Keratinocyte (primary cell): ENCODE measurements around the gene SLC1A2. TPM values are rescaled to one million over a fixed set of nuclear protein-coding genes. Genes with fewer than 3 reads are reported as not detected.

Experiments used
- DNase-seq: peaks from one replicate; pipeline ENCODE4 v3.0.0-alpha.2; 2011; ENCODE audit warnings: low read depth, missing footprints, low spot score
- FAIRE-seq: peaks from 2 replicates; lab custom pipeline; 2011; peaks lifted over from hg19 to GRCh38; lab: Jason Lieb, UNC
- H2AFZ ChIP-seq: 2 replicates; pipeline ENCODE4 v1.6.0; 2012; ENCODE audit warnings: low read length, control low read depth, inconsistent platforms; ENCODE audit not compliant: control insufficient read depth
- H3K27ac ChIP-seq: 2 replicates; pipeline ENCODE4 v1.5.1; 2011; ENCODE audit warnings: low read length; ENCODE audit not compliant: control insufficient read depth, insufficient read depth
- H3K27me3 ChIP-seq: 3 replicates; pipeline ENCODE4 v1.6.0; 2011; ENCODE audit warnings: low read length; ENCODE audit not compliant: control insufficient read depth, insufficient read depth; ENCODE audit errors: extremely low read depth
- H3K36me3 ChIP-seq, 2 experiments: 2 replicates in 1 of 2; 3 replicates in 1 of 2; pipeline ENCODE4 v1.5.1; 2011; ENCODE audit warnings: low read length in 2 of 2, mild to moderate bottlenecking in 1 of 2; ENCODE audit not compliant: control insufficient read depth in 2 of 2, insufficient read depth in 2 of 2; ENCODE audit errors: extremely low read depth in 1 of 2
- H3K4me1 ChIP-seq: 3 replicates; pipeline ENCODE4 v1.5.1; 2011; ENCODE audit warnings: low read length; ENCODE audit not compliant: control insufficient read depth, insufficient read depth; ENCODE audit errors: extremely low read depth
- H3K4me2 ChIP-seq: 3 replicates; pipeline ENCODE4 v1.6.0; 2011; ENCODE audit warnings: low read depth, low read length; ENCODE audit not compliant: control insufficient read depth, insufficient read depth; ENCODE audit errors: extremely low read depth
- H3K4me3 ChIP-seq, 3 experiments: fragments of 200-600 bp in 1 of 3; sonication (generic) in 1 of 3; 2 replicates in 2 of 3; 3 replicates in 1 of 3; pipeline ENCODE4 v1.5.1; 2011 to 2016; ENCODE audit warnings: low read length in 3 of 3, mild to moderate bottlenecking in 3 of 3, control low read depth in 2 of 3, inconsistent platforms in 1 of 3, low read depth in 1 of 3, mixed read lengths in 1 of 3, mixed run types in 1 of 3, moderate library complexity in 1 of 3; ENCODE audit not compliant: control insufficient read depth in 2 of 3, insufficient read depth in 2 of 3; ENCODE audit errors: extremely low read depth in 1 of 3
- H3K79me2 ChIP-seq: 2 replicates; pipeline ENCODE4 v1.6.0; 2012; ENCODE audit warnings: low read length; ENCODE audit not compliant: control insufficient read depth, insufficient read depth
- H3K9ac ChIP-seq: 3 replicates; pipeline ENCODE4 v1.6.0; 2011; ENCODE audit warnings: low read length; ENCODE audit not compliant: control insufficient read depth, insufficient read depth; ENCODE audit errors: extremely low read depth
- H3K9me1 ChIP-seq: 3 replicates; pipeline ENCODE4 v1.6.0; 2011; ENCODE audit warnings: low read length; ENCODE audit not compliant: control insufficient read depth, insufficient read depth; ENCODE audit errors: extremely low read depth
- H3K9me3 ChIP-seq: 2 replicates; pipeline ENCODE4 v1.5.1; 2012; ENCODE audit warnings: low read depth, low read length; ENCODE audit not compliant: control insufficient read depth
- H4K20me1 ChIP-seq: 3 replicates; pipeline ENCODE4 v1.6.0; 2011; ENCODE audit warnings: low read length; ENCODE audit not compliant: control insufficient read depth, insufficient read depth; ENCODE audit errors: extremely low read depth
- CTCF ChIP-seq, 3 experiments: IDR thresholded peaks in 1 of 3; conservative IDR thresholded peaks in 1 of 3; optimal IDR thresholded peaks in 1 of 3; 2 replicates in 2 of 3; 3 replicates in 1 of 3; pipeline versions ENCODE3 to v1.5.1; 2011; ENCODE audit warnings: low read length in 3 of 3, mild to moderate bottlenecking in 3 of 3, moderate library complexity in 2 of 3, control low read depth in 1 of 3, inconsistent platforms in 1 of 3; ENCODE audit not compliant: insufficient read depth in 2 of 3; ENCODE audit errors: extremely low read depth in 1 of 3
- EZH2 ChIP-seq: IDR thresholded peaks from one replicate; pipeline ENCODE4 v1.6.1; 2012; ENCODE audit warnings: inconsistent platforms, mild to moderate bottlenecking, low read length, moderate library complexity
- dilution Hi-C: fragments of 300-500 bp; cut with MboI; formaldehyde crosslinking; loops from one replicate; pipeline ENCODE4 v1.7.0; 2020; ENCODE audit warnings: low sequenced_read_pairs; ENCODE audit not compliant: extremely low pct_ligation_motif_present
- polyA plus RNA-seq, 5 experiments: library from polyadenylated mRNA; depleted of rRNA in 3 of 5; stranded (reverse) in 3 of 5; stranded (forward) in 1 of 5; unstranded in 1 of 5; fragments of >200 nt; gene quantifications; 1 replicate in 1 of 5; 2 replicates in 3 of 5; 3 replicates in 1 of 5; pipeline versions ENCODE4 v1.2.1 to v1.2.3, GENCODE V29; 2011 to 2012; ENCODE audit warnings: missing spikeins in 2 of 5, low read depth in 1 of 5, low replicate concordance in 1 of 5

SLC1A2 gene
- polyA plus RNA-seq, 1 donor (not counting 4 experiments of a cell fraction or from before 2014, with no cell fraction given), result under 0.01 TPM

GRCh38 chr11:35376613-35377012 is 42.7 kb downstream of the SLC1A2 start:
- H3K36me3 ChIP-seq, result no peaks in the 10 kb centered on the region
- H3K4me1 ChIP-seq, result no peaks in the 10 kb centered on the region
- no peak overlapping the region for H2AFZ ChIP-seq
- dilution Hi-C loops, result no loop called here
- no peak overlapping the region for H3K4me3 ChIP-seq
- FAIRE-seq, result no peak
- DNase-seq, result no peak
- no peak overlapping the region for H3K27ac ChIP-seq
- no peak for TF ChIP-seq CTCF (optimal IDR thresholded peaks at IDR 0.05 in 1 of 3, IDR thresholded peaks at IDR 0.05 in 1 of 3, conservative IDR thresholded peaks at IDR 0.05 in 1 of 3; ENCODE audit: extremely low read depth in 1 of 3, insufficient read depth in 2 of 3, low read length in 3 of 3)
- TF ChIP-seq EZH2, result no peak
- H3K9me1 ChIP-seq, result no peaks in the 10 kb centered on the region
- H4K20me1 ChIP-seq, result no peaks in the 10 kb centered on the region
- H3K79me2 ChIP-seq, result no peaks in the 10 kb centered on the region
- H3K9me3 ChIP-seq, result no peaks in the 10 kb centered on the region
- H3K4me2 ChIP-seq, result no peak overlapping the region
- H3K9ac ChIP-seq, result no peak overlapping the region
- H3K27me3 ChIP-seq, result no peaks in the 10 kb centered on the region

GRCh38 chr11:35376118-35376510 is 43.2 kb downstream of the SLC1A2 start:
- no peak for FAIRE-seq
- dilution Hi-C loops, result no loop called here
- Histone ChIP-seq H3K4me3 (no peak overlapping the region), H4K20me1 (no peaks in the 10 kb centered on the region), H3K4me2 (no peak overlapping the region), H3K36me3 (no peaks in the 10 kb centered on the region), H3K27ac (no peak overlapping the region), H2AFZ (no peak overlapping the region), H3K4me1 (no peaks in the 10 kb centered on the region), H3K27me3 (no peaks in the 10 kb centered on the region), H3K9me3 (no peaks in the 10 kb centered on the region), H3K9me1 (no peaks in the 10 kb centered on the region), H3K79me2 (no peaks in the 10 kb centered on the region), H3K9ac (no peak overlapping the region)
- DNase-seq, result no peak
- TF ChIP-seq CTCF (optimal IDR thresholded peaks at IDR 0.05 in 1 of 3, IDR thresholded peaks at IDR 0.05 in 1 of 3, conservative IDR thresholded peaks at IDR 0.05 in 1 of 3; ENCODE audit: extremely low read depth in 1 of 3, insufficient read depth in 2 of 3, low read length in 3 of 3), result no peak
- no peak for TF ChIP-seq EZH2
